ENCODE results near the gene CNKSR2. TPM values are rescaled to one million over a fixed set of nuclear protein-coding genes. Genes with fewer than 3 reads are reported as not detected.

Gene CNKSR2
- total and polyA plus RNA-seq, 10 of the 15 experiments (the other 5 are each of a cell fraction or from before 2014, with no cell fraction given) = 0.02 to 0.69 (median 0.18) TPM; not detected in 4

GRCh38 chrX:21457718-21458117 is 83.5 kb downstream of the CNKSR2 start:
- BruUV-seq (replicated peaks) = no TSS peak

GRCh38 chrX:21469071-21469470 is 94.9 kb downstream of the CNKSR2 start:
- Histone ChIP-seq H3K79me2 (ENCODE audit: control insufficient read depth, insufficient read depth, low read length) (no peaks in the 10 kb centered on the region), H3K36me3 (ENCODE audit: control insufficient read depth in 2 of 2, insufficient read depth in 2 of 2, low read length in 1 of 2) (no peaks in the 10 kb centered on the region), H2AFZ (ENCODE audit: control insufficient read depth, low read depth, low read length) (no peak overlapping the region), H3K4me1 (ENCODE audit: control insufficient read depth, insufficient read depth, low read length) (no peaks in the 10 kb centered on the region), H3K4me2 (ENCODE audit: control insufficient read depth, insufficient read depth) (no peak overlapping the region), H3K27ac (ENCODE audit: control insufficient read depth, insufficient read depth) (no peak overlapping the region), H3K9me3 (replicated peaks; ENCODE audit: control insufficient read depth, insufficient read depth, low read length) (no peaks in the 10 kb centered on the region), H3K4me3 (no peak overlapping the region), H3K27me3 (replicated peaks in 1 of 2; ENCODE audit: control insufficient read depth in 2 of 2, insufficient read depth in 2 of 2, low read length in 1 of 2) (no peaks in the 10 kb centered on the region), H3K9ac (ENCODE audit: control insufficient read depth, insufficient read depth, low read length) (no peak overlapping the region), H4K20me1 (ENCODE audit: control insufficient read depth, insufficient read depth) (no peaks in the 10 kb centered on the region)
- no peak for TF ChIP-seq KDM1A (IDR thresholded peaks at IDR 0.05; ENCODE audit: borderline replicate concordance)
- TF ChIP-seq SPI1 (IDR thresholded peaks at IDR 0.05; ENCODE audit: borderline replicate concordance, insufficient read depth, low read depth, low read length) = no peak
- TF ChIP-seq BCLAF1 (IDR thresholded peaks at IDR 0.05) = no peak
- TF ChIP-seq NFXL1 (IDR thresholded peaks at IDR 0.05; ENCODE audit: borderline replicate concordance) = no peak
- no peak for TF ChIP-seq BACH1 (IDR thresholded peaks at IDR 0.05; ENCODE audit: borderline replicate concordance)
- TF ChIP-seq CREM (IDR thresholded peaks at IDR 0.05; ENCODE audit: low read depth) = no peak
- no peak for TF ChIP-seq SREBF2 (IDR thresholded peaks at IDR 0.05; ENCODE audit: low read length)
- no peak for TF ChIP-seq SP1 (IDR thresholded peaks at IDR 0.05; ENCODE audit: low read depth, low read length)
- POLR2A ChIA-PET = no interaction called here
- DNase-seq (ENCODE audit: low read depth, low spot score) = no peak
- in situ Hi-C loops (cut with MboI) (no loop called here), intact Hi-C loops (cut with micrococcal nuclease; ENCODE audit: unreplicated experiment) (no loop called here)
- RAD21 ChIA-PET (ENCODE audit: unreplicated experiment) = no interaction called here
- BruUV-seq (replicated peaks) = no TSS peak
- no peak for ATAC-seq
- SMC1A ChIA-PET (ENCODE audit: uncharacterized antibody, unreplicated experiment) = no interaction called here
- 5% methylated on average over 1 of the region's 1 CpG for WGBS (ENCODE audit: insufficient coverage, insufficient replicate concordance, low lambda C conversion rate, missing lambda C conversion rate)
- FAIRE-seq = no peak
- CTCF ChIA-PET = no interaction called here

More at GRCh38 chrX:21457718-21458117, 83.5 kb downstream of the CNKSR2 start:
- DNase-seq (ENCODE audit: low read depth, low spot score) = no peak
- no peak overlapping the region for H3K4me2 ChIP-seq (ENCODE audit: control insufficient read depth, insufficient read depth)
- H3K27ac ChIP-seq (ENCODE audit: control insufficient read depth, insufficient read depth) = no peak overlapping the region
- in situ Hi-C loops (cut with MboI) (no loop called here), intact Hi-C loops (cut with micrococcal nuclease; ENCODE audit: unreplicated experiment) (no loop called here)
- TF ChIP-seq CHD2 (IDR thresholded peaks at IDR 0.05; ENCODE audit: borderline replicate concordance, low read depth, low read length) = no peak
- TF ChIP-seq YBX1 (IDR thresholded peaks at IDR 0.05) = no peak
- no peak for TF ChIP-seq POLR2AphosphoS2 (IDR thresholded peaks at IDR 0.05; ENCODE audit: low read depth, low read length)
- TF ChIP-seq TCF12 (IDR thresholded peaks at IDR 0.05; ENCODE audit: low read depth, low read length) = no peak
- TF ChIP-seq SIN3A (IDR thresholded peaks at IDR 0.05; ENCODE audit: low read depth, low read length) = no peak
- H3K27me3 ChIP-seq (replicated peaks in 1 of 2; ENCODE audit: control insufficient read depth in 2 of 2, insufficient read depth in 2 of 2, low read length in 1 of 2) = no peaks in the 10 kb centered on the region
- FAIRE-seq = no peak
- RAD21 ChIA-PET (ENCODE audit: unreplicated experiment) = no interaction called here
- H4K20me1 ChIP-seq (ENCODE audit: control insufficient read depth, insufficient read depth) = no peaks in the 10 kb centered on the region
- H3K4me3 ChIP-seq = no peak overlapping the region
- H3K79me2 ChIP-seq (ENCODE audit: control insufficient read depth, insufficient read depth, low read length) = no peaks in the 10 kb centered on the region
- H3K9ac ChIP-seq (ENCODE audit: control insufficient read depth, insufficient read depth, low read length) = no peak overlapping the region
- SMC1A ChIA-PET (ENCODE audit: uncharacterized antibody, unreplicated experiment) = interaction anchor here (0.7 to 1.0 kb wide), 3 partner anchors 18 to 729 kb away, joined by 3 read pairs; no protein-coding TSS in a partner anchor
- H3K36me3 ChIP-seq (ENCODE audit: control insufficient read depth in 2 of 2, insufficient read depth in 2 of 2, low read length in 1 of 2) = no peaks in the 10 kb centered on the region
- POLR2A ChIA-PET = no interaction called here
- CTCF ChIA-PET = interaction anchor here (1.0 kb wide), 1 partner anchor 22 kb away, joined by 3 read pairs; no protein-coding TSS in a partner anchor
- no peaks in the 10 kb centered on the region for H3K9me3 ChIP-seq (replicated peaks; ENCODE audit: control insufficient read depth, insufficient read depth, low read length)
- ATAC-seq = no peak
- H2AFZ ChIP-seq (ENCODE audit: control insufficient read depth, low read depth, low read length) = no peak overlapping the region
- H3K4me1 ChIP-seq (ENCODE audit: control insufficient read depth, insufficient read depth, low read length) = no peaks in the 10 kb centered on the region

Measured in GM12878 (cell line).